GM18520 (cell line): ENCODE data around the gene SLC25A26.
"Not testable (repeated sequence)": the region's sequence is repeated elsewhere in the genome, so short reads cannot be mapped to it uniquely, and the experiment has no call there.

Source experiments
- ATAC-seq: cut with Tn5 transposase; IDR thresholded peaks from one replicate; pipeline ENCODE4 v1.9.1; 2021; ENCODE audit not compliant: unreplicated experiment

SLC25A26 gene

DNA sequence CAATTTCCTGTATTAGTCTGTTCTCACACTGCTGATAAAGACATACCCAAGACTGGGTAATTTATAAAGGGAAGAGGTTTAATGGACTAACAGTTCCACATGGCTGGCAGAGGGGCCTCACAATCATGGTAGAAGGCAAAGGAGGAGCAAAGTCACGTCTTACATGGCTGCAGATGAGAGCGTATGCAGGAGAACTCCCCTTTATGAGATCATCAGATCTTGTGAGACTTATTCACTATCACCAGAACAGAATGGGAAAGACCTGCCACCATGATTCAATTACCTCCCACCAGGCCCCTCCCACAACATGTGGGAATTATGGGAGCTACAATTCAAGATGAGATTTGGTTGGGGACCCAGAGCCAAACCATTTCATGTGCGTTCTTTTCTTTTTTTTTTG lies 5.3 kb downstream of the SLC25A26 start:
- not testable (repeated sequence) for ATAC-seq

DNA sequence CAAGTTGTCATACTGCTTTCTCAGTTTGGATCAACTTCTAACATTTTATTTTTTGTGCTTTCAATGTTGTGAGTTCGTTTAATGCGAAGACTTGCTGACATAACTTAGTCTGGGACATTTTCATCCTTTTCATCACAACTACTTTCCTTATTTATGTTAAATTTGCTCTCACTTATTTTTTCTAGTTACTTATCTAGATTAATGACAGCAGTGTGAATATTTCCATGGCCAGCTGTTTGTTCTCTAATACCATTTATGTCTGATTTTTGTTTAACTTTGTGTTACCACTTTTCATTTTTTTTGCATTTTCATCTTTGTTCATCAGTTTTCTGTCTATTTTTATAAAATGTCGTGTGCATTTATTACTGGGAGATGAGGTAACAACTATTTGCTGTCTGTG lies 6.2 kb downstream of the SLC25A26 start:
- no peak for ATAC-seq

DNA sequence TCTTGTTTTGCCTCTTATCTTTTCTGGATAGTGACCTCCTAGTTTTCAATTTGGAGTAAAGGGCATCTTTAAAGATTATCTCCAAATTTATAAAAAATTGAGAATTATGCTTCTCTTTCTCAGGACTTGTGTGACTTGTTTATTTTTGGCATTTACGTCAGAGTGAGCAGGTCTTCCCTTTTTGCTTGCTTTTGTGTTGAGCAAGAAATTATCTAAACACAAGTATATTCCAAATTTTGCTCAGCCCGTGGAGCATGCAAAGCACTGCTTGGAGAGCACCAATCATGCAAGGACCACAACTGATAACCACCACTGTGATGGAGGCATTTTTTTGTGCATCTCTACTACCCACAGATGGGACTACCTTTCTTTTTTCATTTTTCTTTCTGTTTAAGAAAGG lies 7.1 kb downstream of the SLC25A26 start:
- ATAC-seq: no peak

DNA sequence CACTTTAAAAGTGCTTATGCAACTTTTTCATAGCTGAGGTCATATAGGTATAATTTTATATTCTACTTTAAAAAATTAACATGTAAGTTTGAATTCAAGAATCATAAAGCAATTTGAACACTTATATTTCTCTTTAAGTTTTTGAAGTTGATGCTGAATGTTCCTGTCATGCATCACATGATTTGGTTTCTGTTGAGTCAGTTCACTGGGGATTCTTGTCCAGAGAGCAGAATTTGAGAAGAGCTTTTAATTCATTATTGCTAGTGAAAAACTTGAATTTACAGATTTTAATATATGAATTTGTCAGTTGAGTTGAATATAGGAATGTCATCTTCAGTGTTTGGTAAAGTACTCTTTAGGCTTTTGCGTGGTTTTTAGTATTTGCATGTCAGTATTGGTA lies 7.9 kb downstream of the SLC25A26 start:
- no peak for ATAC-seq

DNA sequence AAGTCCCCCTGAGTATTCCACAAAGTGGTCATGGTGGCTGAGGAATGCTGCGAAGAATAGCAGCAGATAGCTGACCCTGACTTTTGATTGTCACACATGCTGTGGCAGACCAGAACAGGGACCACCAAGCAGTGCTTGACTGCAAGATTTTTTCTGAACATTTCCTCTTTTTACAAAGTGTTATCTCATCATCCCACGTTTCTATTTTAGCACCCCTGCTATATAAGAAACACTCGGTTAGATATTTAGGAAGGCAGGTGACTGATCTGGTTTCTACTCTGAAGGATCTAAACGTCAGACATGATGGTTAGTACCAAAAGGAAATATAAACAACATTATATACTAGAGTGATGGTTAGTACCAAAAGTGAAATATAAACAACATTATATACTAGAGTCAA lies 9.1 kb downstream of the SLC25A26 start:
- no peak for ATAC-seq

DNA sequence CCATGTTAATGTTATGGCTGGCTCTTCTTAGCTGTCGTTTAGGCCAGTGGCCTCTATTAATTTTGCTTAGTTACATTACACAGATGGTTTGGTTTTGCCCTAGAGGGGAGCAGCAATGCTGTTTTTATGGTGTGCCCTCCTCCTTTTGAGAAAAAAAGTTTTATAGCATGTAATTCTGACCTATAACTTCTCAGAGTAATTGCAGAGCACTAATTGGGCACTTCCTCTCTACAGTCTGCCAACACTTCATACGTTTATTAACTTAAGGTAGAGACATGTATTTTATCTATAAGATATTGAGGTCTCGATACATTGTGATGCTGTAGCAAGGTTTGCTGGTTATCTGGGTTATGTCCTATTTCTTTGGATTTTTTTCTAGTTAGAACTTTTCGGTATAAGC lies 12.2 kb downstream of the SLC25A26 start:
- no peak for ATAC-seq

DNA sequence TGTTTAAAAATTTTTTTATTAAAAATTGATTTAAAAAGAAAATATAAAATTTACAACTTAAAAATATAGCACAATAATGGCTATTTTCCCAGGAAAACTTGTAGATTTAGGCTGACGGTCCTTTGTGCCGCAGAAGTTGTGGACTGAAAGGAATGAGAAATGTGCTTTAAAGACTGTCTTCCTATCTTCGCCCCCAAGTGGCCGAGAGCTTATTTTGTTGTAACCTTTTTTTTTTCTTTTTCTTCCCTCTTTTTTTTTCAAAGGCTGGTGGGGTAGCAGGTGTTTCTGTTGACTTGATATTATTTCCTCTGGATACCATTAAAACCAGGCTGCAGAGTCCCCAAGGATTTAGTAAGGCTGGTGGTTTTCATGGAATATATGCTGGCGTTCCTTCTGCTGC lies 15.5 kb downstream of the SLC25A26 start:
- ATAC-seq: no peak

DNA sequence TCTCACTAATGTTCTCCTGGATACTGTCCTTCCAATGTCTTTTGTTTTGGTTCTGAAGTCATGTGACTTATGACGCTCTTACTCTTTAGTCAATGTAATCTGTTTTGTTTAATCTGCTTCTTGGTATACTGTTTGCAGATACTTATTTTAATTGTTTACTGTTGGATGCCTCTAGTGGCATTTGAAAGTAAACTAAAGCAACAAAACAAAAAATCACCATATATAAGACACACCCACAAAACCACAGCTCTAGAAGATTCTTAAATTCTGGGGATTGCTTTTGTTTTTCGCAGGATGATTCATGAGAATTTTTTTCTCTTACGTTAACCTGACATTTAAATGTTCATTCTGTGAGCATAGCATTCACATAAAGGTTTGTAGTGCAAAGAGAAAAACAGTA lies 16.8 kb downstream of the SLC25A26 start:
- no peak for ATAC-seq

DNA sequence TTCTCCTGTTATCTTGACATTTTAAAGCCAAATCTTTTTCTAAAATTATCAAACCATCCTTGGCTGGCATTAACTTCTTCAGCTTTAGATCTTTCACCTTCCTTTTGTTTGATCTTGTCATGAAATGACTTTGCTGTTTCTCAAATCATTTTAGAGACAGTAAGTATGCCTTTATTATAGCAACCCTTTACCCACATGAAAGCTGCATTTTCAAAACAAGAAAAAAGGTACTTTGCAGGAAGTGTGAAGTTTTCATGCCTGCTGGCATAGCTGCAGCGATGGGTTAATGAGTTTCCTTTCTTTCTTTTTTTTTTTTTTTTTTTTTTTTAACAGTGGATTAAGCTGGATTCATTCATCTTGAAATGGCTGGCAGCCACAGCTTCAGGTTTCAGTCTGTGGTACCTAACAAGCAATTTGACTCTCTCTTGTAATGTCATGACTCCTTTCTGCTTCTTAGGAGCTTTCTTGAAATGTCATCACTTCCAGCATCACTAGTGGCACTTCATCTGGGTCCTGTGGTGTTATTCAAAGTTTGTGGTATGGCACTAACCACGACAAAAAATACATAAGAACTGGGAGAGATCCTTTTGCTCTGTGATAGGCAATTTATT lies 18.8 kb downstream of the SLC25A26 start:
- no peak for ATAC-seq

DNA sequence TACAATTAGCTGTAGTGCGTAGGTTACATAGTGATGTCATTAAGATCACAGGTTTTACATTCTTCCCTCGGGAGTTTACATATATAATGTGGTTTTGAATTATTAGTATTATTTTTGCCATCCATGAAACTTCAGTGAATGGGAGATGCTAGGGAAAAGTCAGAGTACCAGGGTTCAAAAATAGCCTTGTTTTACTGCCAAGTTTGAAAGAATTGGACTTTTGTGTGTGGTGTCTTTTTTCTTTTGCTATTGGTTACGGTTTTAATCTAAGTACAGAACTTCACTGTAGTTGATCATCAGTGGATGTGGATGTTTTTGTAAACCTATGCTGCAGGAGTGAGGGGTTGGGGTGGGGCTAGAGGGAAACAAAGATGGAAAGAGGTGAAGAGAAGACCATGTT lies 20.7 kb downstream of the SLC25A26 start:
- no peak for ATAC-seq

DNA sequence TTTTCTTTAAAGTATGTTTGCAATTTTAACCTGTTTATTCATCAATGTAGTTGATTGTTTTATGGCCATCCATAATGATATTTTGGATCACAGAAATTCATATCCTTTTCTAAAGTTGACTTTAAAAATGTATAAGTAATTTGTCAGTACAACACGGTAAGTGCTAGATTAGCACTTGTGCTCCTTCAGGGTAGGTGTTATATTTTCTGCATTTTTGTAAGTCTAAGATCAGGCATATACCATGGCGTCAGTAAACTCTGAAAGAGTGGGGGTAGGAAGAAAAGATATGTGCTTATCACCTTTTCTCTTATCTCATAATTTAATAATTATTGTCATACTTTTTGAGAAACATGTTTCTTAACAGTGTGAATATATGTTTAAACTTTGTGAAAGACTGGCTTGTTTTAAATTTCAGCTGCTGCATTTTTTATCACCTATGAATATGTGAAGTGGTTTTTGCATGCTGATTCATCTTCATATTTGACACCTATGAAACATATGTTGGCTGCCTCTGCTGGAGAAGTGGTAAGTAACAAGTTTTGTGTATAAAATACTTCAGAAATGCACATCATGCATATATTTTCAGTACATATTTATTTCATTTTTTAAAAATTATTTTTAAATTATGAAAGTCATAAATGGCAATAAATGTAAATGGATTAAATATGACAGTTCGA lies 22.1 kb downstream of the SLC25A26 start:
- no peak for ATAC-seq

DNA sequence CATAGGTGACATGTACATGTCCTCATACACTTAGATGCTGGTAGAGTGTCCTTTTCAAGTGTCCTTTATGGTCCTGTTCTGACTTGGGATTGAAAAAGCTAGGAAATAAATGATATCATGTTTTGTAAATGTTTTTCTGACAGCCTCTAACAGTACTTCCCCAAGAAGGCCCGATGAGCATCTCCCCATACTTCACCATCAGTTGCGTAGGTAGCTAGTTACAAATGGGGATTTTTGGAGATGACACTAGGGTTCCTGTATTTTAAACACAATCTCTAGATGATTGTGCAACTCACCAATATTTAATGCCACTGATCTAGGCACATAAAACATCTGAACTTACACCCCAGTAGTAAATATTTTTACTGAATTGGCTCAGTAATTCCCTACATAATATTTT lies 27.8 kb downstream of the SLC25A26 start:
- no peak for ATAC-seq

DNA sequence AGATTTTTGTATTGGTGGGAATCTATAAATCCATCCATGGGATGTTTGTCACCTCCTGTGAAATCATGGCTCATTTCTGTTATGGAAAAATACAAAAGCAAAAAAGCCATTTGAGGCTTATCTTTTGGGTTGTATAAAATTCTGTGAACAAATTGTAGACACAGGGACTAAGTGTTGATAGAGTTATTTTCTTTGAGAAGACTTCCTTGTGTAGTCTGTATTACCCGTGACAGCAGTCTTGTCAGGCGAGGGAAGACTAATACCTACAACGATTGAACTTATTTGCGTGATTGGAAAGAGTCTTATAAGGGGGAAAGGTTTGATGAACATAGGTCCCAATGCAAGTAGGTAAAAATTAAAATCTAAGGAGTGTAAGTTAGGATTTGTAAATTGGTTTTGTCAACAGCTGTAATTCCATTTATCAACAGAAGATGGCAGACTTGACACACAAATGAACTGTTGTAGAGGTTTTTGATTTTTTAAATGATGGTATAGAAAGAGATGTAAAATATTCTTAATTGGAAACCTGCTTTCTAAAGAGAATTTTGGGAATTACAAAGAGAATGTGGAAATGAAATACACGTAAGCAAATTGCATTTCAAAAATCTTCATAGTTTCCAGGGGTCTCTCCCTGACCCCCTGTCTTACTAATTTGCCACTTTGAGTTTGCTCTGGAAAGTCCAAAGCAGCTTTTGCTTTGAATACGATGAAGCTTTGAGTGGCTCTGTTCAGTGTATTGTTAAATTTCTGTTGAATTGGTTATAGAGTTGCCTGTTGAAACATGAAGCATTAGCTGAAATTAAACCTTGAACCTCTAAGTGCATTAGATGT lies 33.2 kb downstream of the SLC25A26 start:
- ATAC-seq: no peak

DNA sequence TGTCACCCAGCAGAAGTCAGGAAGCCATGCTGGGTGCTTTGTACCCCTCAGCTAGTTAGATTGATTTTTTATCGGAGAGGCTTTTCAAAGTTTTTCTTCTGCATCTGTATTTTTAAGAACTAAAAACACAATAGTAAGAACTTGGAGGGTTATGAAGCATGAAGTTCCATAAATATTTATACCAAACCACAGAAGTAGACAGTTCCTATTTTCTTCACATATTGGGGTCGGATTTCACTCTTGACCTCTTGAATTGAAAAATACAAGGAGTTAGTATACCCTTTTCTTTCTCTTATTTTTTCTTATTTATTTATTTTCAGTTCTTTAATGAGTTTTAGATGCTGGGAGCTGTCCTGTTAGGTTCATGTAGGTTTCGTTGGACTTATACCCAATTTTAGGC lies 35.1 kb downstream of the SLC25A26 start:
- ATAC-seq: no peak

DNA sequence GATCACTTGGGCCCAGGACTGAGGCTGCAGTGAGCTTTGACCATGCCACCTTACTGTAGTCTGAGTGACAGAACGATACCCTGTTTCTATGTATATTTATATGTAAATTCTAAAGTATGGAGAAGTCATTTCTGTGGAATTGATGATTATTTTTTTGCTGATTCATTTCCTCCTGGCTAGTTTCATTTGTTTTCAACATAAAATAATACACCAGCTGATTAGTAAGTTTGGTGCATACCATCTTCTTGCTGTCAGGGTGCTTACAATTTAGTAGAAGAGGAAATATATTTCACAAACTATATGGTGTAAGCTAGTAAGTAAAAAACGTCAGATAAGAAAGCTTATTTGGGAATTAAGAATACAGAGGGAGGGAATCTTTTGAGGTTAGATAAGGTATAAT lies 36.0 kb downstream of the SLC25A26 start:
- no peak for ATAC-seq

DNA sequence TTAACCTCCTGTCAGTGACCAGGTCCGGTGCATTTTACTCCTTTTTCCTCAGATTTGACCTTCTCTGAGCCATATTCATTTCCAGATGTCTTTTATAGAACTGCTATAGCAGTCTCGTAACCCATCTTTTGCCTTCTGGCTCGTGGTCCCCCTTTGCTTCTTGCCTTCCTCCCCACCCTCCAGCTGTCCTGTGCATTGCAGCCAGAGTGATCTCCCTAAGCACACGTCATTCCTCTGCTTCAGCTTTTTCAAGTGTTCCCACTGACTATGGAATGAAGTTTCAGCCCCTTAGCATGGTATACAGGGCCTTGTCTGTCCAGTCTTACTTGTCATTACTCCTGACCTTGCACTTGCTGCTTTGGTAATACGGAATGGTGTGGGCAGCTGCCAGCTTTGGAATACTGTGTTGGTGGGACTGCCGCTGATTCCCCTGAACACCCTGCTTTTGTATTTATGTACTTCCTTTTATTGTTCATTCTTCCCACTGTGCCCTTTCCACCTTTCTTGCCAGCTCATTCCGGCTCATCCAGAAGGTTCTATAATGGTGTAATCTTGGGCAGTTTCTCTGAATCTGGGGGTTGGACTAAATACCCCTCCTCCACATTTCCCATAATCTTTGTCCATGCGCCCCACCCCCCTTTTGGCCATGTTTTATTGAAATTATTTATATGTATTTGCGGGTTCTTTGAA lies 38.9 kb downstream of the SLC25A26 start:
- no peak for ATAC-seq

DNA sequence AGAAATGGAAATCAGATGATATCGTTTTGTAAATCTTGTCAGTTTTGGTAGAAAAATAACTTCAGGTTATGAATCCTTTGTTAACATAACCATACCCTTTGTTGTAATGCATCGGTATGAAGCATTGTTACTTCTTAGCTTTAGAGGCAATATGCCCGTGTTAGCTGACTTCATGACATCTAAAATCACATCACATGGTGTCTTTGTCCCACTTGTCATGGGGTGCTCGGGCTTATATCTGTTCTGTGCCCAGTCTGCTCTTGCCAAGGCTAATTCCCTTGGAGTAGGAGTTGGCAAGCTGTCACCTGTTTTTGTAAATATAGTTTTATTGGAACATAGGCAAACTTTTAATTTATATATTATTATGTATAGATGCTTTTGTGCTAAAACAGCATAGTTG lies 39.6 kb downstream of the SLC25A26 start:
- no peak for ATAC-seq

DNA sequence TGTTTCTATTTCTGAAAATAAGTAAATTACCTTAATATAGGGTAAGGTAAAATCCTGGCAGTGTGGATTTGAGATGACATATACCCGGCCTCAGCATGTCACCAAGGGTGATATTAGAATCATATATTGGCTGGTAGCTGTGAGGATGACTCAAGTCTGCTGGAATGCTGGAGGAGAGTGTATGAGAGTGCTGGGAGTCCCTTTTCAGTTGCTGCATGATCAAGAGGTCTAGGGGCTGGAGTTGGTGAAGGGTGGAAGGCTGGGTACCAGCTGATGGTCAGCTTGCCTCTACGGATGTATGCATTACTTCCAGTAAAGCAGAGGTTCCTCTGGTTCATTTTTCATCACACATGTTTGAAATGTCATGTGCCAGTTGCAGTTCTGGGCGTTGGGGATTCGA lies 40.6 kb downstream of the SLC25A26 start:
- no peak for ATAC-seq

DNA sequence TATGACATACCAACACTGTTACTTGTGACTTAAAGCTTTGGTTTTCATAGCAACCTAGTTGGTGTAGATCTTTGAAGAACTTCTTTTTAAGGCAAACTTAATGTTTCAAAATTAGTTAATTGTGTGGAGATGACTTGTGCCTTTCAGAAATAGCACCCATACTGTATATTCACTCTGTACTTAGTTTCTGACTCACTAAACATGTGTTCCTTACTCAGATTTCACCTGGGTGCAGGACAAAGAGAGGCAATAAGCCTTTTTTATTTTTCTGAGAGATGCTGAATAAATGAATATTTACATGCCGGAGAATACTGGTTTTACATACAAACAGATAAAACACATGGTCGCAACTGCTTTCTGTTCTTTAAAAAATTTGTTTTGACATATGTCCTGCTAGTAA lies 44.8 kb downstream of the SLC25A26 start:
- no peak for ATAC-seq

DNA sequence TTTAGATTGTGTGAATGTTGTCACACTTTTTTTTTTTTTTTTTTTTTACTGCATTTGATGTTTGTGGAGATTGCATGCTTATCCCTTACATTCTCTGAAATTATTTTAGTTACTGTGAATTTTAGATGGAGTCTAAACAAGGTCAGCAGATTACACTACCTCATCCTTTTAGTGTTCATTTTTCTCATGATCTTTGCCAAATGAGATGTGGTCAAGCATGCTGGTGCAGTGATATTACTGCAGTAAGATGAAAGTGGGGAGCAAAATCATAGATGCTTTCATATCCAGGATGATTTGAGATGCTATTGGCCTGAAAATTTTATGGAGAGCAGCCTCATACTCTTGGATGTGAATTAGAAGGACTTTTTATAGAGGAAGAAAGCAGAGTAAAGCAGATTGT lies 45.8 kb downstream of the SLC25A26 start:
- ATAC-seq: no peak

DNA sequence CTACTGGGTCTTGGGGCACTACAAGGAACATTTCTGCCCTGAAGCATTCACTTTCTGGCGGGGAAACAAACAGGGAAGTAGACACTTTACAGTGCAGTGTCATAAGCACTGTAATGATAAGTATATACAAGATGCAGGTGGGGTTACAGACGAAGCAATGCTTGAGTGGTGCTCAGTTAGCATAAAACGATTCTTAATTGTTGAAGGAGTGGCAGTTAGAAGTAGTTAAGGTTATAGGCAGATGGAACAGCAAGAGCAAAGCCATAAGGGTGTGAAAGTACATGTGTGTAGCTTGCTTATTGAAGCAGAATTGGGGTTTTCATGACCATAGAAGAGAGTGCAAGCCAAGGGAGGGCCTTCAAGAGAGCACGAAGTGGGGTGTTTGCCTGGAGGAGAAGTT lies 46.2 kb downstream of the SLC25A26 start:
- ATAC-seq: no peak

DNA sequence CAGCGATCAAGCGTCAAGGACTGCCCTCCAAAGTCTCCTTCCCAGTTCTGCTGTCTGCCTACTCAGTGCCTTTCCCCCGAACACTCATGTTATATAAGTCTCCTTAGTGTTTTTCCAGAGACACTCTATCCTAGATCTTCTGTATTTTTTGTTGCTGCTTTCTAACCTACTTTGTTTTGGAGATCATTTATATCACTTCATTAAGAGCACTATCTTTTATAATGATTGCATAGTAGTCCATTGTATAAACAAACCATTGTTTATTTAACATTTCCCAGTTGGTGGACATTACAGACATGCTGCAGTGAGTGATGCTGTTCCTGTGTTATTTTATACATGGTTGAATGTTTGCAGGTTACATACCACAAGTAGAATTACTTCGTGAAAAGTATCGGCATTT lies 47.1 kb downstream of the SLC25A26 start:
- ATAC-seq: no peak
